GM12801 (cell line): ENCODE results near the gene NAPG.

Experiments
- CTCF ChIP-seq: IDR thresholded peaks from one replicate; pipeline ENCODE4 v1.5.1; 2011; ENCODE audit warnings: control low read depth; ENCODE audit not compliant: insufficient read length; ENCODE audit errors: extremely low read depth

The NAPG gene

GRCh38 chr18:10564975-10565773, 39.3 kb downstream of the NAPG start:
- no peak for TF ChIP-seq CTCF

DNA sequence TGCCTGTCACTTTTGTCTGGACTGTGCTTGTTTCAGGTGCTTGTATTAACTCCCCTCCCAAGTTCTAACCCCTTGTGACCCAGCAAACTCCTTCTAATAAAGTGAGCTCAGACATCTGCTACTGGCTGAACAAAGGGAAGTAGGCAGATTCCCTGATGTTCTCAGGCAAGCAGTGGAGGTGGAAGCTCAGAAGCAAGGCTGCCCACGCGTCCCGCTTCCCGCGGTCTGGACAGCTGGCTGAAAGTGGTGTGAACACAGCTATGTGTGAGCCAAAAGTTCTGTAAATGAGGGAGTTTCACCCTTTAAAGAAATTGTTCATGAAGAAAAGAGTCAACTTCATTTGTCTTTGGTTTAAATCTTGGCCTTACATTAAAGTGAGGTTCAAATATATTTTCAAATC, 40.0 kb downstream of the NAPG start:
- TF ChIP-seq CTCF = no peak

- TF ChIP-seq CTCF = no peak
Observed at GRCh38 chr18:10566390-10566789, 40.6 kb downstream of the NAPG start.

- no peak for TF ChIP-seq CTCF
Observed at GRCh38 chr18:10570622-10571021, 44.8 kb downstream of the NAPG start.

DNA sequence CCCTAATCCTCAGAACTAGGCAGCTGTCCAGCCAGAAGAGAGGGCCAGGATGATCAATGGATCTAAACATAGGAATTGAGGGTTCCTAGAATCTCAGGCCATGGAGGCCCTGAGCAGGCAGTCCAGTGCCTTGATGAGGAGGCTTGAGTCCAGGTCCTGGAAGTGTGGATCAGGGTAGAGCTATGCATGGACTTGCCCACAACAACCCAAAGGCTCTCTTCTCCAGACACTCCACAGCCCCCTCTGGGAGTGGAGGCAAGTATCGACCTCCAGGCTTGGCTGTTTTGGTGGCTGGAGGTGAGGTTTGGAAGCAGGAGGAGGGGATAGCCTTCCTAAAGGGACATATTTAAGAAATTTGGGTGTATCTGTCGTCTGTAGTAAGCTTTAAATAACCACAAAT, 45.7 kb downstream of the NAPG start:
- TF ChIP-seq CTCF = no peak

DNA sequence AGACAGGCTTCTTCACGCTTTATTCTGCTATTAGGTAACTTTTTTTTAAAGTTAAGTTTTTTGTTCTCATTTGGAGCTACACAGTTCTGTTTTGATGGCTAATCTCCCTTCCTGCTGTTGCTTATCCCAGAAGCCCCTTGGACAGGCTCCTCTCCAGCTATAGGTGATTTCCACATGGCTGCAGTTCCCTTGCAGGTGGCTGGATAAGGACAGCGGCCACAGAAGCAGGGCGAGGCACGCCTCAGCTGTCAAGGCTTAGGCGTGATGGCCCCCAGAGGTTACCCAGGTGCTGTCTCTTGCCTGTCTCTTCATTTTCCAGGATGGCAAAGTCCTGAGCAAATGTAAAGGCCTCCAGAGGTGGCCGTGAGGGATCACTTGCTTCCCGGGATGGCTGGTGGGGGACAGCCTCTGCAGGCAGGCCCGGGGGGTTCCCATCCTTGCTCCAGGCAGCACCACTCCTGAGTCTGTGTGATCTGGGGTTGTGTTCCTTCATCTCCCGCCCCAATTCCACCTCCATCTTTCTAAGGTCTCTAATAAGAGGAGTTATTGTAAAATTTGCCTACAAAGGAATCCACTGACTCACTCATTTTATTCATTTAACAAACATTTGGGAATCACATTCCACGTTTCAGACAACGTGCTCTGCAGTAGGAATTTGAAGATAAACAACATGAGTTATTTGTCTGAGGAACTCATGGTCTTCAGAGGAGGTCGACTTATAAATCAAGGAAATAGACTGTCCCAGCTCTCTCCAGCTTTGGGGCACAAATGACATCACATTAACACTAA, 53.4 kb downstream of the NAPG start:
- no peak for TF ChIP-seq CTCF

GRCh38 chr18:10580215-10580614, 54.4 kb downstream of the NAPG start:
- no peak for TF ChIP-seq CTCF
